ENCODE measurements around the gene PDS5B.

PDS5B gene

GRCh38 chr13:32592082-32592481 lies 5.8 kb downstream of the PDS5B start:
- DNase-seq: no peak

GRCh38 chr13:32594157-32594738 lies 8.0 kb downstream of the PDS5B start:
- no peak for DNase-seq

DNA sequence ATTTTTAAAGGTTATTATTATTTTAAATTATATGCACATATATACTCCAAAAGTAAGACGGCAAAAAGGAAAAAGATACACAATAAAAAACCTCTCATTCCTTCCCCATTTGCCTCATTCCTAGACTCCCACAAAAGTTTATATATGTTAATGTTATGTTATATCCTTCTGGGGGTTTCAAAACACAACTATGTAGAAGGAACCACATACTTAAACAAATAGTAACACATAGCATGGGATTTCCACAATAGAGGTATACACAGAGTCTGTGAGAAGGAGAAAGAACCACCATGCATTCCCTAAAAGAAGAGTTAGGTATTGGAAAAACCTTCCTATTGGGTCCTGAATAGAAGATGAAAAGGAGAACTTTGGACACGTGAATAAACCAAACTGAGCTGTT lies 9.1 kb downstream of the PDS5B start:
- DNase-seq: no peak

- no peak for DNase-seq
These were observed 14.6 kb downstream of the PDS5B start for GRCh38 chr13:32600890-32601289.

- DNase-seq: no peak
These were observed 23.2 kb downstream of the PDS5B start for GRCh38 chr13:32609428-32609827.

DNA sequence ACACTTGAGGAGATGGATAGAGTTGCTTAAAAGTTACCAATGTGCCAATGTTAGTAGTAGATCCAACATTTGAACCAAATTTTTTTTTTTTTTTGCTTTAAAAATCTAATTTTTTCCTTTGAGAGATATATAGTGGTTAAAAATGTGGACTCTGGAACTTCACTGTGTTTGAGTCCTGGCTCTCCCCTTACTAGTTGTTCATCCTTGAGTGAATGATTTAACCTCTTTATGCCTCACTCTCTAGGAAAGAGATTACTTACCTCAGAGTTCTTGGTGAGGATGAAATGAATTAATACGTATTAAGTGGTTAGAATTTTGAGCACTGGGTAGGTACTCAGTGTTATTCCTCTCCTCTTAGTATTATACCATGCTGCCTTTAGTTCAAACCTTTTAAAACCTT lies 24.3 kb downstream of the PDS5B start:
- DNase-seq: no peak

DNA sequence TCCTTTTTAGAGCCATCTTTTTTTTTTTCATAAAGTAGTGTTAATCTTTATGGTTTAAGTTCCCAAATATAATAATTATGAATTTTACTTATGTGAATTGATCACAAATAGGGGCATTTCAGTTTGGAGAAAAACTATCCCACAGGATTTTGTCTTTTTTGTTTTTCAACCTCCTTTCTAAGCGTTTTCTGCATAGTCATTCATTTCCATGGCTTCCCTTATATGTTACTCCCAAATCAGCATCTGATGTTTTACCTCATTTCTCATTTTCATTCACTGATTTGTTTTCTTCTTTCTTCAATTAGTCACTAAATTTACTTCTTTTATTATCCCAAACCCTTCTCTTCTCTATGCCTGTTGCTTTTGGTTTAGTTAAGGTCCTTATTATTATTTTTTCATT lies 24.7 kb downstream of the PDS5B start:
- no peak for DNase-seq

DNA sequence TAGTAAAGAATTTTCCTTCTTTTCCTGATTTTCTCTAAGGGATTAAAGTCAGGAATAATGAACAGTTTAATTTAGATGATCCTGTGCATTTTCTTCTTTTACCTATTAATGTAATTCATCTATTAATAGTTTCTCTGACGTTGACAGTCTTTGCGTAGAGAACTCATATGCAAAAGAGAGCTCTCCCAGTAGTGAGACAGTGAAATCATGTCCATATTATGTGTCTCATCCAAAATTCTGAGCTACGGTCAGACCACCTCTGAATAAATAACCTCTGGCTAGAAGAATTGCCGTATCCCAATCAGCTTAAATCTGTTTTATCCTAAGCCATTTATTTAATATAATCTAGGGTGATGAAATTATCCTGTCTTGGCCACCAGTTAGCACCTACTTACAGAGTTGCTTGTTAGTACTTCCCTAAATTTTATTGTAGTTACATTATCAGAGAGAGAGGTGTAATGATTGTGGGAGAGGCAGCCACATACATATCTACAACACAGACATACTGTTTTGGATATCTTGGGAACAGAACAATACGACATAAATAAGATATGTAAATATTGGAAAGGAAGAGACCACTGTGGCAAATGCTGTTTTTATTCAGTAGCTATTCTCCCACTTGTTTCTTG lies 30.7 kb downstream of the PDS5B start:
- no peak for DNase-seq

DNA sequence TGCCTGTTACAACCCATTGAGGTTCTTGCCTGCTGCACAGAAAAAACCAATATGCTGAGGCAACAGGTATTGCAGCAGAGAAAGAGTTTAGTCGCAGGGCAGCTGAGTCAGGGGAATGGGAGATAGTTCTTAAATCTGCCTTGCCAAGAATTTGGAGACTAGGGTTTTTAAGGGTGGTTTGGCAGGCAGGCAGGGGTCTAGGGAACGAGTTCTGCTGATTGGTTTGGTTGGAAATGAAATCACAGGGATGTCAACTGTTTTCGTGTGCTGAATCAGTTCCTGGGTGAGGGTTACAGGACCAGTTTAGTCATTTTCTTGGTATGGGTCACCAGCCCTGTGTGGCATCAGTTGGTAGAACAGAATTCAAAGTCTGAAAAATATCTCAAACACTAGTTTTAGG lies 36.6 kb downstream of the PDS5B start:
- no peak for DNase-seq

DNA sequence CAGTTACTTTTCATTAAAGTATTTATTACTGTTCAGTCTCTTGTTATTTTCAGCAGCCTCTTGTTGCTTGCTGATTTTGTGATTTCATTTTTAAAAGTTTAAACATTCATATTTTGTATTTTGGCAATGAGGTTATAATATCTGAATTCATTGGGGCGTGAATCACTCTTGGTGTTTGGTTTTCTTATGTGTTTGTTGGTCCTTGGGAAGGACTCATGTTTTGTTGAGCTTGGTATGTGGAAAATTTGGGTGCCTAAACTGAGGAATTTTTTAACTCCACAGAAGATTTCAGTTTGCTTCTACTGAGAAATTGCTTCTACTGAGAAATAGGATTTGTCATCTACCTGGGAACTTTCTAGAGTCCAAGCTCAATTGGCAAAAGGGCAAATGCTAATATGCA lies 38.2 kb downstream of the PDS5B start:
- DNase-seq: no peak

GRCh38 chr13:32627793-32628192 lies 41.5 kb downstream of the PDS5B start:
- DNase-seq: no peak

- no peak for DNase-seq
These were observed 43.1 kb downstream of the PDS5B start for GRCh38 chr13:32629313-32629712.

- no peak for DNase-seq
These were observed 43.6 kb downstream of the PDS5B start for GRCh38 chr13:32629866-32630265.

DNA sequence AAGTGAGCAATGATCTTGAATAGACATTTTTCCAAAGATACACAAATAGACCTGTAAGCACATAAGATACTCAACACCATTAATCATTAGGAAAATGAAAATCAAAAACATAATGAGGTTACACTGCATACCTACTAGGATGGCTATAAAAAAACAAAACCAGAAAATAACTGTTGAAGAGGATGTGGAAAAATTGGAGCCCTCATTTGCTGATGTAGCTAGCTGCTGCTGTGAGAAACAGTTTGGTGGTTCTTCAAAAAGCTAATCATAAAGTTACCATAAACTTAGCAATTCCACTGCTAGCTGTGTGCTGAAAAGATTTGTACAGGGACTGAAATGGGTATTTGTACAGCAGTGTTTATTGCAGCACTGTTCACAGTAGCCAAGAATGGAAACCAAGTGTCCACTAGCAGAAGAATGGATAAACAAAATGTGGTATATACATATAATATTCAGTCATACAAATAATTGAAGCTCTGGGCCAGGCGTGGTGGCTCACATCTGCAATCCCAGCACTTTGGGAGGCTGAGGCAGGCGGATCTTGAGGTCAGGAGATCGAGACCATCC lies 46.2 kb downstream of the PDS5B start:
- no peak for DNase-seq

DNA sequence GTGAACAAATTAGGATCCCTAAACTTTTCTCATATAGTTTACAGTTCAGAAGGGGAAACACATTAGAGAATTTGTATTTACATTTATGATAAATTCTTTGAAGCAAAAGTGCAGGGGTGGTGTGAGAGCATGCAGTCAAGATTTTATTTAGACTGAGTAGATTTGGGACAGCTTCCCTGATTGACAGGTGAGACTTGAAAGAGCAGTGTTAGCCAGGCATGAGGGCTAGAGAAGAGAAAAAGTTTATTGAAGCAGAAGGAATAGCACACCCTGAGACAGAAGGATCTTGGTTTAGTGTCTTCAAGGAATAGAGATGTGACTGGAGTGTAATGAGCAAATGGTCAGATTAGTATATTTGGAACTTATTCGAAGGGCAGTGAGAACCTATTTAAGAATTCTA lies 50.5 kb downstream of the PDS5B start:
- DNase-seq: no peak

- DNase-seq: no peak
These were observed 52.5 kb downstream of the PDS5B start for GRCh38 chr13:32638739-32639138.

GRCh38 chr13:32639502-32640105 lies 53.4 kb downstream of the PDS5B start:
- no peak for DNase-seq

DNA sequence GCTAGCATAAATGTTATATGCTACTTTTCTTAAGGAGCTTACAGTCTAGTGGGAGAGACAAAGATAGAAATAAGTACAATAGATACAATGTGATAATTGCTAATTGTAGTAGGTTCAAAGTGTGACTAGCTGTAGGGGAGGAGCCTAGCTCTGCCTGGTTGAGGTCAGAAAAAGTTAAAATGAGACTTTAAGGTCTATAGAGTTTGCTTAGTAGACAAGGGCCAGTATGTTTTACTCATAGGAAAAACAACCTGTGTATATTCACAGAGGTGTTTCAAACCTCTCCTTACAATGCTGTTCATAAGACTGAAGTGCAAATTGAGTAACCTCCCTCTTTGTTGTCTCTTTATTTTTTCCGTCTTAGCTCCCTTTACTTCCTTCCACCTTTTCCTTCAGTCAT lies 56.1 kb downstream of the PDS5B start:
- no peak for DNase-seq

GRCh38 chr13:32642858-32643257 lies 56.6 kb downstream of the PDS5B start:
- DNase-seq: no peak

DNA sequence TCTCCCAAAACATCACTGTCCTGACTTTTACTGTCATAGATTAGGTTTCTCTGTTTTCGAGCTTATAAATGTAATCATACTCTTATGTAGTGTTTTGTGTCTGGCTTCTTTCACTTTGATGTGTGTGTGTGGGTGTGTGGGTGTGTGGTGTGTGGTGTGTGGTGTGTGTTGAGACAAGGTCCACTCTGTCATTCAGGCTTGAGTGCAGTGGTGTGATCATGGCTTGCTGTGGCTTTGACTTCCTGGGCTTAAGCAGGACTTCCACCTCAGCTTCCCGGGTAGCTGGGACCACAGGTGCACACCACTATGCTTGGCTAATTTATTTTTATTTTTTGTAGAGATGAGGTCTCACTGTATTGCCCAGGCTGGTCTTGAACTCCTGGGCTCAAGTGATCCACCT lies 59.6 kb downstream of the PDS5B start:
- no peak for DNase-seq

GRCh38 chr13:32647926-32648325 lies 61.7 kb downstream of the PDS5B start:
- DNase-seq: no peak

DNA sequence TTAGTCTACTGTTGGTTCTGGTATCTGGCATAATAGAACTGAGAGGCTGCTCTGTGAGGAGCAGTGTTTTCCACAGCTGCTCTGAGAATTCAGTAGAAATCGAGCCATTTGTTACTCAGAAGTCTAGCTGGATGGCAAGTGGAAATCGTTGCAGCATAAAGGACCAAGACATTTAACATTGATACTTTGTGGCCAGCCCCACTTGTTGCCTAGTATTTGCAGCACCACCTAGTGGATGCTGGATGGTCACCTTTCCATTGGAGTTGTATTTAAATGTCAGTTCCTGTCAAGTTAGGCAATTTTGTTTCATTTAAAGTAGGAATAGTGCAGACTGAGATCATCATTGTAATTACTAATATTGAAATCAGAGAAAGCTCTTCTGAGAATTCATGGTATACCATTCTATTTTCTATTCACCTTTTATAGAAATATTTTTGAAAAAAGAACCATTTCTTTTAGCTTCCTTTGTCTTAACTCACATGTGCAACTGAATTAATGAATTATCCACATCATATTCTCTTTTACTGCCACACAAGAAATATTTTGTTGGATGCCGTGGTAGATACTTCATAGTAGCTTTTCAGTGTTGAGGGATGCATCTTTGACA lies 64.6 kb downstream of the PDS5B start:
- no peak for DNase-seq

DNA sequence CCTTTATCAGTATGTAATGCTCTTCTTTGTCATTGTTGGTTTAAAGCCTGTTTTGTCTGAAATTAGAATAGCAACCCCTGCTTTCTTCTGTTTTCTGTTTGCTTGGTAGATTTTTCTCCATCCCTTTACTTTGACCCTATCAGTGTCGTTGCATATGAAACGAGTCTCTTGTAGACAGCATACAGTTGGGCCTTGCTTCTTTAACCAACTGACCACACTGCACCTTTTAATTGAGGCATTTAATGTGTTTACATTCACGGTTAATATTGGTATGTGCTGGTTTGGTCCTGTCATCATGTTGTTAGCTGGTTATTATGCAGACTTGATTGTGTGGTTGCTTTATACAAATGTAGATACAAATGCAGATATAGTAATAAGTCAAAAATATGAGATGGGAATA lies 71.1 kb downstream of the PDS5B start:
- no peak for DNase-seq

- no peak for DNase-seq
These were observed 73.5 kb downstream of the PDS5B start for GRCh38 chr13:32659736-32660135.

Data from right forelimb (tissue), 1 donor.